HG02973 (cell line): ENCODE data around the gene WDR1.

ENCODE experiments used
- ATAC-seq: cut with Tn5 transposase; IDR thresholded peaks from one replicate; pipeline ENCODE4 v1.9.1; 2021; ENCODE audit warnings: moderate library complexity; ENCODE audit not compliant: unreplicated experiment

The WDR1 gene

GRCh38 chr4:10115271-10115796 is 1.3 kb downstream of the WDR1 start:
- ATAC-seq, result no peak

DNA sequence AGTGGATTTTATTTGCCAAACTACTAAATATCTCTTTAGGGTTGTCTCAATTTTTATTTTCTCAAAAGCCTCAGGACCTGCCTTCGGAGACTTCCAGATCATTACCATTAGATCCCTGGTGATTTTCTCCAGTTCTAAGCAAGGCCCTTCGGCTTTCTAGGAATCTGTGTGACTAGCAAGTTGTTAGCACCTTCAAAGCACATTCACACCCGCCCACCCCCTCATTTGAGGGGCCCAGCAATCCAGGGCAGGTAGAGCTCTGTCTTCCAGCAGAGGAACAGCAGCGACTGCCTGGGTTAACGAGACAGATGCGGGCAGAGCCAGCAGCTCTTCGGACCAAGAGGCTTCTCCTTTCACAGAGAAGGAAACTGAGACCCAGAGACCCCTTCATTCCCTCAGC is 2.0 kb downstream of the WDR1 start:
- ATAC-seq, result no peak

DNA sequence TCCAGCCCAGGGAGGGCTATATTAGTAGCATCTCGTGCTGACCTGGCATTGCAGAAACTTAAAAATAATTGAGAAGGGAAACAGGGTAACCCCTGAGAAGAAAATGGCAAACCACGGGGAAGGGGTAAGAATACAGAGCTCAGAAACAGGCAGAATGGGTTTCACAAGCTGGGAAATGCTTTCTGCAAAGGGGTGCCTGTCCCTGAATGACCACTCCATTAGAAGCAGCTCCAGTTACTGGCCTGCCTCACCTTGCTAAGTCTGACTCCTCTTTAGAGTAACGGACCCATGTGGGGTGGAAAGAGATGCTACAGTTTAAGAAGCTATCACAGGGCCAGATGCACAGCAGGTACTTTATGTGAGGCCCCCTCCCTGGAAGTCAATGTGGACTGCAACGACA is 2.5 kb downstream of the WDR1 start:
- ATAC-seq, result no peak

DNA sequence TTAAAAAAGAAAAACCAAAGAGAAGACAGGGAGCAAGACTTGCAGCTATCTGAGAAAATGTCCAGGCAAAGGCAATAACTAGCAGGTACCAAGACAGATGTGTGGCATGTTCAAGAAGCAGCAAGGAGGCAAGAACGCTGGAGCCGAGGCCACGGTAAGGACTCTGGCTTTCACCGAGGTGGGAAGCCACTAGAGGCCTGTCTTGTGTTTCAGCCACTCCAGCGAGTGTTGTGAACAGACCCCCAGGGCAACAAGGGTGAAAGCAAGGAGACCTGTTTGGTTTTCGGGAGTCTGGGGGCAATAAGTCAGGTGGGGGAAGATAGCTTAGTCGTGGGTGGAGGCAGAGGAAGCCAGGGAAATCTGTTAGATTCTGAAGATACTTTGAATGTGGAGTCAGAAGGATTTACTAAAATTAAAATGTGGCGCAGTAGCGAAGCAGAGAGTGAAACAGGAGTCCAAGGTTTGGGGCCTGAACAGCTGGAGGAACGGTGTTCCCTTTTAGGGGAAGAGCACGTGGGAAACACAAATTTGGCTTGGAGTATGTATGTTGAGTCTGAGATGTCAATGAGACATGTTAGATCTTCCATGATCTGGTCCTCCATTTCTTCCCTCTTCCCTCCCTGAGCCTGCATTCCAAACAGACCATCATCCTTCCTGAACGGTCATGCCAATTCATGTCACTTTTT is 3.1 kb downstream of the WDR1 start:
- ATAC-seq, result no peak

DNA sequence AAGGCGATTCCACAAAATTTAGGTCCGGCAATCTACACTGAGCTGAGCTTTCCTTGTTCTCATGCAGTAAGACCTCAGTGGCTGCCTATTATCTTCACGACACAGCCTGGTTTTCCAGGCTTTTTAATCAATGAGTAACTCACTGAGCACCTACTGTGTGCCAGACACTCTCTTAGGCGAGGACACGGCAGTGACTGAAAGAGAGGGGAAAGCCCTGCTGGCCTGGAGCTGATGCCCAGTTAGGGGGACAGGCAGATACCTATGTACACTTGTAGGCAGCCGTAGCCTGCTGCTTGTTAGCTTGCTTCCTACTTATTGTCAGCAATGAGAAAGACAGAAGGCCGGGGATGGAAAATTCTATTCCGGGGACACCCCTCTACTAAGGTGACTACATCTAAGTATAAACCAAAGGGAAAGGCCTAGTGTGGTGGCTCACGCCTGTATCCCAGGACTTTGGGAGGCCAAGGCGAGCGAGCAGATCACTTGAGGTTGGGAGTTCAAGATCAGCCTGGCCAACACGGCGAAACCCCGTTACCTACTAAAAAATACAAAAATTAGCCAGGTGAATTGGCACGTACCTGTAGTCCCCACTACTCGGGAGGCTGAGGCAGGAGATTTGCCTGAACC is 3.8 kb downstream of the WDR1 start:
- ATAC-seq, result no peak

DNA sequence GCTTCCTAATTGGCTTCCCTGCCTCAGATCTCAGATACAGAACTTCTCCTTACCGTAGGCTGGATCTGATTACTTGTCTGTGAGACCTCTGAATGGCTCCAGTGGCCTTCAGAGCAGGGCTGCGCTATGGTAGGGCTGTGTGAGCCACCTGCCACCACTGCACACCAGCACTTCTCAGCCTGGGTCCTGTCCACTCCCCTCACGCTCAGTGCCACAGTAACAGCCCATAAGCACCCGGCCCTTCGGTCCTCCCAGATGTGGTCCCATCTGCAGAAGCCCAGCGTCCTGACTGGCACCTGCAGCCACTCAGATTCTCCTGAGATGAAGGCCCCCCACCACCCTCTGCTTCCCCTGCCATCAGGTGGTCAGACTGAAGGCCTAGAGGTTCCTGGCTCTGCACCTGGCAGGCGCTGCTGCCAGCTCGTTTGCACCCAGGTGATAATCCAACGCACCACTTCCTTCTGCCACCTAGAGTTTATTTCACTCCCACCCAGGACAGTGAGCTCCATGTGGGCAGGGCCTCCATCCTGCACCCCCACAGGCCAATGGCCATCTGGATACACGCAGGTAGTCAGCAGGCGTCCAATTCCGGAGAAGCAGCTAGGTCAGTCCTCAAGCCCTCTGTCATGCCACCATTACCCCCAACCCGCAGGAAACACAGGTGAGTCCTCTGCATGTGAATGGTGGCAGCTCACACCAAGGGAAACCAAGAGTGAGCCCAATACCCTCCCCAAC is 5.4 kb downstream of the WDR1 start:
- ATAC-seq, result no peak

- no peak for ATAC-seq
Observed at GRCh38 chr4:10109995-10110670, 6.5 kb downstream of the WDR1 start.

DNA sequence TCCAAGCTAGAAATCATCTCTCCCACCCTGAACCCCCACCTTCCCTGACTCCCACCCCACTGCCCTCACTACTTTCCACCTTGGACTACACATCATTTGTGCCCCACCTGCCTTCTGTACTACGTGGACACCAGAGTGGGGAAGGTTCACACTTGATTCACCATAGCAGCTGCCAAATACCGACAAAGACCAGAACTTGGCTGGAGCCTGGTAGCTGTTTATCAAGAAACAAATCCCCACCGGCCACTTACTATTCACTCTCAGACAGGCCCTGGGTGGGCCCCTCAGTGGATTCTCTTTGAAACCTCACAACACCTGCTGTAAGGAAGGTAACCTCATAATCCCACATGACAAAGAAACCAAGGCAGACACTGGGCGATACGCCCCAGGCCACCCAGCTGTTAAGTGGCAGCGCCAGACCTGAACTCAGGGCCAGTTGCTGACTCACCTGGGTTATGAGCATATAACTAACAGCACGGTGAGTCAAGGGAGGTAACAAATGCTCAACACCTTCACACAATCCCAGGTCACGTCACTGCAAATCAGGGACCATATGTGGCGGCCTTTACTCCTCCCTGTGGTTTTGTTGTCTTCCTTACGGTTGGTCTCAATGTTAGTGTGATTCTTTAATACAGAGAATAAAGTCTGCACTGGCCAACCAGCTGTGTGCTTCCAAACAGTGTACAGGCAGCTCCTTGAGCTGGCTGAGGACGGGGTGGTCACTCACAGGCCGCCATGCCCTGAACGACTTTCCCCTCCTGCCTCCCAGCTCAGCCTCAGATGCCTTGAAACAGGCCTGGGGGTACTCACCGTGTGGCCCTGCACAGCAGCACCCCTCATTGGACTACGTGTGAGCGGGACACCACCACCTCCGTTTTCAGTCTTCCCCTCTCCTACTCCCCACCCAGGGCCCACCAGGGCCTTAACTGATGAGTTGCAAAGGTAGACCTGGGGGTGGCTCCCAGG is 7.5 kb downstream of the WDR1 start:
- ATAC-seq, result no peak

- ATAC-seq, result no peak
Observed at GRCh38 chr4:10108391-10108790, 8.2 kb downstream of the WDR1 start.

DNA sequence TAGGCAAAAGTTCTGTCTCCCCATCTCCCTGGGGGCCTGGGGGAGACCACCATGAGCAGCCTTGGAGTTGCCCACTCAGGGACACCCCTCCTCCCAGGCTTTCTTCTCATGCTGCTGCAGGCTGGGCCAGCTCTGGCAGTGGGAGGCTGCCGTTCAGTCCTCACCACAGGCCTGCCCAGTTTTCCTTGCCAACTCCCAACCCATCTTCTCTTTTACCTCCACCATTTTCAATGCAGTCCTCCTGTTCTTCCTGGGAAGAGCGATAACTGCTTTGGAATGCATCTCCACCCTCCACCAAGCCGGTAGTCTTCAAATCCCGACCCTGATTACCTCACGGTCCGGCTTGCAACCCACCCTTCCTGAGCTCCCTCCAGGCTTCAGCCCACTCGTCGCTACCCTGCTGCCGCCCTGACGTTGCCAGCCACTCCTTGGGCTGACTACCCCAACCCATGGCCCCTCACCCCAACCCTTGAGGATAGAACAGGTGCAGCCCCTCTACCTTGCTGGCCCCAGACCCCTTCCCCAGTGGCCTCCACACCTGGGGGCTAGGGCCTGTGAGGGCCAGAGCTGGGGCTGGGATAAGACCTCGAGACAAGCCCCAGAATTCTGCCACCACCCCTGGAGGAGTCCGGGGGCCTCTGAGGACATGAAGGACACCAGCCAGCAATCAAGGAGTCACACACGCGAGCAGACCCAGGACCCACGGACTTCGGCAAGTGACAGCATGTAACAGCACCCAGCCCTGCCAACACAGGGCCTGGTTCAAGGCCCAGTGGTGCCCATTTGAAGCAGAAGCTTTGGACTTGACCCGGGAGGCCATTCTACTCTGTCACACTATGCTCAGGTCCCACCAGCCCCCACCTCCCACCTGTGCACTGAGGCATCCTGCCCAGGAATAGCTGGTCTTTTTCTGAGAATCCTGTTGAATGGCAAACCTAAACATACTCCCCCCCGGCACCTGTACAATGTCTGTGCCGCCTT is 9.2 kb downstream of the WDR1 start:
- ATAC-seq, result no peak

- no peak for ATAC-seq
Observed at GRCh38 chr4:10106421-10107039, 10.1 kb downstream of the WDR1 start.

GRCh38 chr4:10105920-10106319 is 10.7 kb downstream of the WDR1 start:
- ATAC-seq, result no peak

- ATAC-seq, result no peak
Observed at GRCh38 chr4:10105421-10105820, 11.2 kb downstream of the WDR1 start.

- ATAC-seq, result no peak
Observed at GRCh38 chr4:10104991-10105276, 11.7 kb downstream of the WDR1 start.

DNA sequence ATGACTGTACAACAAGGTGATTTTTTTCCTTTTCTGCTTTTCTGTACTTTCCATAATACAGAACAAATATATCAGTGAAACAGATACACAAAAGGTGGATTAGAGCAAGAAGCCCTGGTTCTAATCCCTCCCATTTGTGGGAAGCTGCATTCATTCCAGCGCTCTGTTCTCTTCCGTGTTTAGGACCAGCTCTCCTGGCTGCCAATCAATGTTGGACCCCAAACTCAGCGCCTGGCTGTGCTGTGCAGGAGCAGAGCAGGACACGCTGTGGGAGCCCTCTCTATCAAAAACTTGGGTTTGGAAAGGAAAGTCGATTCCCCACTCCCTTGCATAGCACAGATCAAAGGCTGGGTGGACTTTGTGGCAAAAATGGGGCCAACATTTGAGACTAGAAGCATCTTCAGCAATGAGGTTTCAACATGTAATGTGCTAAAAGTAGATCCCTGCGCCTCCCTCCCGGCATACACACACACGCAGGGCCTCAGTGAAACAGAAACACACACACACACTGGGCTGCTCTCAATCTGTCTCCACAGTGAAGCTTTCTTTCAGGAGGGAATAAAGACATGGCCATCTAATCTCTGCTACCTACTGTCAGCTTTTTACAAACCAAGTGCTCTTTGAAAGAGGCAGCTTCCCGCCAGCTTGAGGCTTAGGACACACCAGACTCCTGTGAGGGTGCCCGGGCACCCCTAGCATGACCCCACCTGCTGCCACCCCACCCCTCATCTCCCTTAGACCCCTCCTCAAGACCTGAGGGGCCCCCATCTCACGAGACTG is 12.2 kb downstream of the WDR1 start:
- no peak for ATAC-seq

- ATAC-seq, result no peak
Observed at GRCh38 chr4:10102474-10103332, 13.9 kb downstream of the WDR1 start.
